ENCODE data around the gene RTEL1. TPM values are rescaled to one million over a fixed set of nuclear protein-coding genes. Genes with fewer than 3 reads are reported as not detected.

Gene RTEL1
- polyA plus RNA-seq, 1 experiment = 11.3 TPM

GRCh38 chr20:63699466-63700198, 41.5 kb downstream of the RTEL1 start:
- no peaks in the 10 kb centered on the region; the same call in 1 of the 2 replicates for H3K9me3 ChIP-seq (ENCODE audit: control insufficient read depth, insufficient read depth, low read length)
- TF ChIP-seq CTCF (IDR thresholded peaks at IDR 0.05; ENCODE audit: low read depth, low read length) = no peak
- peak overlapping the region; percentile 96 for H3K27ac ChIP-seq (ENCODE audit: low read depth, low read length)
- no peak for DNase-seq (ENCODE audit: low read depth, low spot score)
- POLR2A ChIA-PET = interaction anchor here (0.6 to 2.4 kb wide), 4 partner anchors 8 to 296 kb away, joined by 3 to 11 read pairs (median 5); partner anchors contain the start of genes ARFRP1 and ZGPAT
- H3K27me3 ChIP-seq (ENCODE audit: control insufficient read depth, insufficient read depth, low read length) = no peaks in the 10 kb centered on the region
- no peak overlapping the region for H3K4me3 ChIP-seq (ENCODE audit: low read depth, low read length)
- CTCF ChIA-PET = interaction anchor here (1.0 kb wide), 1 partner anchor 280 kb away, joined by 3 read pairs; no protein-coding TSS in a partner anchor

DNA sequence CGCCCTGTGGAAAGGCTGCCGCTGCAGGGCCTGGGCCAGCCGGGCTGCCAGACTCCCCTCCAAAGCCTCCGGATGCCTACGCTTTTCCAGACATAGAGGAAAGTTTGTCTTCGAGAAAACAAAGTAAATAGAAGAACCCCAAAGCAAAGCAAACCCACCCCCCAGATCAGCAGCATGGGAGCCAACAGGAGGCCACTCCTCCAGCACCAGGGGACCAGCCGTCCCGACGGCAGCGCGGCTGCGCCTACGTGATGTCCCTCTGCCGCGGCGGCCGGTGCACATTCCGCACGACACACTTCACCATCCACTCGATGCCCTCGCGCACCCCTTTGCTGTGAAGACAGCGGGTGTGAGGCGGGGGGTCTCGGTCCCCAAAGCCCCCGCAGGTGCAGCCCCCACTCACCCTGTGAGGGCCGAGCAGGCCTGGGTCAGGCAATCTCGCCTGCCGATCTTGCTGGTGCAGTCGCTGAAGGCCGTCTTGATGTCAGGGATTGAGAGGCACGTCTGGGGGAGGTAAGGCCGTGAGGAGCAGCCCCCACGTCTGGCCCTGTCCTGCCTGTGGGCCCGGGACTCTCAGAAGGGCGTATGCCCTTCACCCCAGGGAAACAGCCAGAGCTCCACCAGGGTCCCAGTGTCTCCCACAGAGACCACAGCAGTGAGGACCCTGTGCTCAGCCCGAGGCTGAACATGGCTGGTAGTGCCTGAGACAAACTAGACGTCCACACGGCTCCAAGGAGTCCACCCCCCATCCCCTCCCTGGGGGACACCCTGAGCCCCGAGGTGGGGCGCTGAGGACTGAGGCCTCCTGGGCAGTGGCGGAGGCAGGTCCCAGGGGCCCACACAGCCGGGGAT, 42.3 kb downstream of the RTEL1 start:
- CTCF ChIA-PET = no interaction called here
- POLR2A ChIA-PET = interaction anchor here (0.9 to 2.4 kb wide), 2 partner anchors 18 to 40 kb away, joined by 3 to 6 read pairs; no protein-coding TSS in a partner anchor
- TF ChIP-seq CTCF (IDR thresholded peaks at IDR 0.05; ENCODE audit: low read depth, low read length) = no peak
- H3K9me3 ChIP-seq (ENCODE audit: control insufficient read depth, insufficient read depth, low read length) = no peaks in the 10 kb centered on the region; the same call in 1 of the 2 replicates
- DNase-seq (ENCODE audit: low read depth, low spot score) = no peak
- H3K27me3 ChIP-seq (ENCODE audit: control insufficient read depth, insufficient read depth, low read length) = no peaks in the 10 kb centered on the region
- no peak overlapping the region for H3K4me3 ChIP-seq (ENCODE audit: low read depth, low read length)
- peak overlapping the region; percentile 96 for H3K27ac ChIP-seq (ENCODE audit: low read depth, low read length)

- DNase-seq (ENCODE audit: low read depth, low spot score) = no peak
- TF ChIP-seq CTCF (IDR thresholded peaks at IDR 0.05; ENCODE audit: low read depth, low read length) = no peak
- H3K4me3 ChIP-seq (ENCODE audit: low read depth, low read length) = no peak overlapping the region
- H3K27ac ChIP-seq (ENCODE audit: low read depth, low read length) = no peak overlapping the region
- no peaks in the 10 kb centered on the region for H3K27me3 ChIP-seq (ENCODE audit: control insufficient read depth, insufficient read depth, low read length)
- CTCF ChIA-PET = no interaction called here
- POLR2A ChIA-PET = interaction anchor here (0.9 kb wide), 1 partner anchor 40 kb away, joined by 3 read pairs; no protein-coding TSS in a partner anchor
- no peaks in the 10 kb centered on the region; the same call in 1 of the 2 replicates for H3K9me3 ChIP-seq (ENCODE audit: control insufficient read depth, insufficient read depth, low read length)
These were observed 42.9 kb downstream of the RTEL1 start for GRCh38 chr20:63701051-63701328.

DNA sequence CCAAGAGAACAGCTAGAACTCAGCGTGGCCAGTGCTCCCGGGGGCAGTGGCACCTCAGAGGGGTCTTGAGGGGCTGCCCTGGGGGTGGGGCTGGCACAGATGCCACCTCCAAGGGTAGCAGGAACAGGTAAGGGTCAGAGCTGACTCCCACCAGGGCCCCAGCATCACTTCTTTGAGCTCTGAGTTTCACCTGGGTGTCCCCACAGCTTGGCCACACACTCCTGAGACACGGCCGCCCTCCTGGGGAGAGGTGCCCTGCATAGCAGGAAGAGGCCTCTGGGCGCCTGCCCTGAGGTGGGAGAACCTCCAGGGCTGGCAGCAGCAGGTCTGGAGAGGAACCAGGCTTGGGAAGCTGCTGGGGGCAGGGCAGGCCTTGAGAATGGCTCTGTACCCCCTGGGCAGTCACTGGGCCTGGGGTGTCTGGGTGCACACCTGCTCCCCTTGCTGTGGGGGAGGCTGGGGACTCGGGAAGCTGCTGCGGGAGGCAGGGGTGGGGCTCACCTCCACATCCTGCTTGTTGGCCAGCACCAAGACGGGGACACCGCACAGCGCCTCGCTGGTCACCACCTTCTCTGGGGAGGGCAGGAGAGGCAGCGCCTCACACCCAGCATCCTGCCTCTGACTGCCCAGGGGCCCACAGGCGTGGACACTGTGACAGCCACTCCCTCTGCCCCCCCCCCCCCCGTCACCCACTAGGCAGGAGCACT, 43.4 kb downstream of the RTEL1 start:
- DNase-seq (ENCODE audit: low read depth, low spot score) = no peak
- Histone ChIP-seq H3K9me3 (ENCODE audit: control insufficient read depth, insufficient read depth, low read length) (no peaks in the 10 kb centered on the region; the same call in 1 of the 2 replicates), H3K27me3 (ENCODE audit: control insufficient read depth, insufficient read depth, low read length) (no peaks in the 10 kb centered on the region), H3K27ac (ENCODE audit: low read depth, low read length) (no peak overlapping the region), H3K4me3 (ENCODE audit: low read depth, low read length) (no peak overlapping the region)
- no peak for TF ChIP-seq CTCF (IDR thresholded peaks at IDR 0.05; ENCODE audit: low read depth, low read length)
- POLR2A ChIA-PET = interaction anchor here (0.9 kb wide), 1 partner anchor 39 kb away, joined by 3 read pairs; no protein-coding TSS in a partner anchor
- CTCF ChIA-PET = no interaction called here

Measured in AG04450 (cell line).